ENCODE measurements around the gene TTC7B. TPM values are rescaled to one million over a fixed set of nuclear protein-coding genes. Genes with fewer than 3 reads are reported as not detected.

Gene TTC7B
- total RNA-seq, 1 experiment from 2014 or later, result 18.0 TPM

- no peak for DNase-seq (ENCODE audit: low read depth)
These were observed 215.6 kb downstream of the TTC7B start for GRCh38 chr14:90600619-90601018.

- peak; percentile 15 for DNase-seq (ENCODE audit: low read depth)
These were observed 216.3 kb downstream of the TTC7B start for GRCh38 chr14:90599748-90600507.

GRCh38 chr14:90599339-90599738, 216.9 kb downstream of the TTC7B start:
- DNase-seq (ENCODE audit: low read depth), result no peak

- no peak for DNase-seq (ENCODE audit: low read depth)
These were observed 218.3 kb downstream of the TTC7B start for GRCh38 chr14:90597961-90598360.

- DNase-seq (ENCODE audit: low read depth), result no peak
These were observed 219.5 kb downstream of the TTC7B start for GRCh38 chr14:90596733-90597132.

- DNase-seq (ENCODE audit: low read depth), result no peak
These were observed 222.8 kb downstream of the TTC7B start for GRCh38 chr14:90593254-90594040.

GRCh38 chr14:90592655-90593054, 223.6 kb downstream of the TTC7B start:
- no peak for DNase-seq (ENCODE audit: low read depth)

GRCh38 chr14:90587918-90588317, 228.3 kb downstream of the TTC7B start:
- no peak for DNase-seq (ENCODE audit: low read depth)

- no peak for DNase-seq (ENCODE audit: low read depth)
These were observed 228.8 kb downstream of the TTC7B start for GRCh38 chr14:90587252-90587910.

GRCh38 chr14:90585106-90585505, 231.1 kb downstream of the TTC7B start:
- DNase-seq (ENCODE audit: low read depth), result no peak

- DNase-seq (ENCODE audit: low read depth), result no peak
These were observed 232.2 kb downstream of the TTC7B start for GRCh38 chr14:90583916-90584605.

GRCh38 chr14:90583427-90583826, 232.8 kb downstream of the TTC7B start:
- no peak for DNase-seq (ENCODE audit: low read depth)

GRCh38 chr14:90582166-90582565, 234.1 kb downstream of the TTC7B start:
- no peak for DNase-seq (ENCODE audit: low read depth)

GRCh38 chr14:90581745-90582144, 234.5 kb downstream of the TTC7B start:
- DNase-seq (ENCODE audit: low read depth), result no peak

- DNase-seq (ENCODE audit: low read depth), result no peak
These were observed 235.6 kb downstream of the TTC7B start for GRCh38 chr14:90580377-90581335.

- DNase-seq (ENCODE audit: low read depth), result no peak
These were observed 236.4 kb downstream of the TTC7B start for GRCh38 chr14:90579816-90580215.

- DNase-seq (ENCODE audit: low read depth), result no peak
These were observed 237.1 kb downstream of the TTC7B start for GRCh38 chr14:90579088-90579487.

GRCh38 chr14:90578283-90578985, 237.8 kb downstream of the TTC7B start:
- DNase-seq (ENCODE audit: low read depth), result no peak

GRCh38 chr14:90577661-90578282, 238.5 kb downstream of the TTC7B start:
- no peak for DNase-seq (ENCODE audit: low read depth)
